Adrenal gland (tissue), 5 donors: ENCODE results near the gene GTPBP2.

Experiments
- POLR2A ChIP-seq, 2 donors: fragments of 450-650 bp; IDR thresholded peaks; one replicate each; pipeline ENCODE4 v1.6.1; 2017; ENCODE audit warnings: antibody characterized with exemption in 2 of 2, mild to moderate bottlenecking in 2 of 2, moderate library complexity in 1 of 2
- TF ChIP-seq, protein P1 (sequence below), 6 experiments: fragments of 450-650 bp in 4 of 6; fragments of 200-600 bp in 2 of 6; sonication (generic) in 1 of 6; IDR thresholded peaks; 1 replicate in 5 of 6; 2 replicates in 1 of 6; pipeline versions ENCODE4 v1.5.1 to v1.8.0; 2016 to 2021; ENCODE audit warnings: antibody characterized with exemption in 6 of 6, mild to moderate bottlenecking in 2 of 6, moderate library complexity in 1 of 6
- donor health status: DM: no; HTN: no; CAD: no.

DNA sequence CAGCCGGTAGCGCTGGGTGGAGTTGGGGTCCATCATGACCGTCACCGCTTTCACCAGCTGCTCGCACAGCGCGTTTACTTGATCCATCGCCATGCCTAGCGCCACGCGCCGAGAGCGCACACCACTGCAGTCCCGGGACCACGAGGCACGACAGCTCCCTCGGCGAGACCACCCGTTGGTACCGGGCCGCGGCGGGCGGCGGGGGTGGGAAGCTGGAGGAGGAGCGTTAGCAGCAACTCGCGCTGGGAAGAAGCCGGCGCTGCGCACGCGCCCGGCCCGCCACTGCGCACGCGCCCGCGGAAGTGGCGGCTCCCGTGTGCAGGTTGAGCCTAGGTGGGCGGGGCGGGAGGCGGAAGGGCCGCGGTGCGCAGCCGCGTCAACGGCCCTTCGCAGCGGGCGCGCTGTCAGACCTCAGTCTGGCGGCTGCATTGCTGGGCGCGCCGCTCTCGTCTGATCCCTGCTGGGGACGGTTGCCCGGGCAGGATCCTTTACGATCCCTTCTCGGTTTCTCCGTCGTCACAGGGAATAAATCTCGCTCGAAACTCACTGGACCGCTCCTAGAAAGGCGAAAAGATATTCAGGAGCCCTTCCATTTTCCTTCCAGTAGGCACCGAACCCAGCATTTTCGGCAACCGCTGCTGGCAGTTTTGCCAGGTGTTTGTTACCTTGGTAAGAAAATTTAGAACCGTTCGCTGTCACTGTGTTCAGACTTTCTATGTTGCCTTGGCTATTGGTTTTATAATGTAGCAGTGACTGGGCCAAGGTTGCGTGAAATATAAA is 53.1 kb downstream of the GTPBP2 start, which contains the start of the genes POLH and XPO5:
- TF ChIP-seq, protein P1, sequence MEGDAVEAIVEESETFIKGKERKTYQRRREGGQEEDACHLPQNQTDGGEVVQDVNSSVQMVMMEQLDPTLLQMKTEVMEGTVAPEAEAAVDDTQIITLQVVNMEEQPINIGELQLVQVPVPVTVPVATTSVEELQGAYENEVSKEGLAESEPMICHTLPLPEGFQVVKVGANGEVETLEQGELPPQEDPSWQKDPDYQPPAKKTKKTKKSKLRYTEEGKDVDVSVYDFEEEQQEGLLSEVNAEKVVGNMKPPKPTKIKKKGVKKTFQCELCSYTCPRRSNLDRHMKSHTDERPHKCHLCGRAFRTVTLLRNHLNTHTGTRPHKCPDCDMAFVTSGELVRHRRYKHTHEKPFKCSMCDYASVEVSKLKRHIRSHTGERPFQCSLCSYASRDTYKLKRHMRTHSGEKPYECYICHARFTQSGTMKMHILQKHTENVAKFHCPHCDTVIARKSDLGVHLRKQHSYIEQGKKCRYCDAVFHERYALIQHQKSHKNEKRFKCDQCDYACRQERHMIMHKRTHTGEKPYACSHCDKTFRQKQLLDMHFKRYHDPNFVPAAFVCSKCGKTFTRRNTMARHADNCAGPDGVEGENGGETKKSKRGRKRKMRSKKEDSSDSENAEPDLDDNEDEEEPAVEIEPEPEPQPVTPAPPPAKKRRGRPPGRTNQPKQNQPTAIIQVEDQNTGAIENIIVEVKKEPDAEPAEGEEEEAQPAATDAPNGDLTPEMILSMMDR (IDR thresholded peaks at IDR 0.05), result peak in 1 of 6 experiments; percentile 19
- TF ChIP-seq POLR2A (IDR thresholded peaks at IDR 0.05), result peak; percentile 89 to 95
